Measurements from ENCODE around the gene SEPHS1.

- TF ChIP-seq EZH2 (IDR thresholded peaks at IDR 0.05; ENCODE audit: low read depth, low read length, severe bottlenecking): no peak
- TF ChIP-seq CTCF (IDR thresholded peaks at IDR 0.05; ENCODE audit: control extremely low read depth in 1 of 3, insufficient read depth in 1 of 3, low read depth in 1 of 3, low read length in 3 of 3): no peak
- TF ChIP-seq RNF2 (IDR thresholded peaks at IDR 0.05; ENCODE audit: borderline replicate concordance, low read depth, low read length, missing control alignments, poor library complexity, severe bottlenecking): no peak
- TF ChIP-seq POLR2AphosphoS5 (IDR thresholded peaks at IDR 0.05; ENCODE audit: low read depth, low read length): peak; percentile 69; the same call in 1 of the 2 replicates
Observed at GRCh38 chr10:13337827-13338196, 10.3 kb downstream of the SEPHS1 start.

Data from H1 (cell line).